MCF 10A (cell line): ENCODE results near the gene WDR83. TPM values are rescaled to one million over a fixed set of nuclear protein-coding genes. Genes with fewer than 3 reads are reported as not detected.

Experiments
- BruUV-seq: library from RNA; stranded (reverse); fragments of 400-500 nt; replicated peaks from 2 replicates; lab custom pipeline; 2021; lab: Mats Ljungman, UMichigan
- CTCF ChIA-PET: fragments of 300-600 bp; sonication (Branson Sonifier 250); formaldehyde crosslinking; extraction: SDS; loops from one replicate; lab custom pipeline; 2021; ENCODE audit warnings: antibody characterized with exemption, inconsistent platforms; lab: Yijun Ruan, JAX
- POLR2A ChIA-PET: fragments of 300-600, 350-650 bp; sonication (Branson Sonifier 250); formaldehyde crosslinking; extraction: SDS; loops from one replicate; lab custom pipeline; 2020; ENCODE audit warnings: antibody characterized with exemption, inconsistent platforms; lab: Yijun Ruan, JAX
- DNase-seq: peaks from one replicate; pipeline ENCODE4 v3.0.0-alpha.2; 2018; ENCODE audit not compliant: unreplicated experiment
- H3K27ac Mint-ChIP-seq: one replicate; pipeline ENCODE4 v1.8.0; 2022; ENCODE audit warnings: mild to moderate bottlenecking, low read depth, mixed read lengths; ENCODE audit not compliant: unreplicated experiment
- H3K27me3 Mint-ChIP-seq: one replicate; pipeline ENCODE4 v1.8.0; 2022; ENCODE audit warnings: mixed read lengths; ENCODE audit not compliant: insufficient read depth, unreplicated experiment
- H3K36me3 Mint-ChIP-seq: one replicate; pipeline ENCODE4 v1.8.0; 2022; ENCODE audit warnings: mild to moderate bottlenecking, moderate library complexity, mixed read lengths; ENCODE audit not compliant: insufficient read depth, unreplicated experiment
- H3K4me1 Mint-ChIP-seq: one replicate; pipeline ENCODE4 v1.8.0; 2022; ENCODE audit warnings: mixed read lengths; ENCODE audit not compliant: insufficient read depth, unreplicated experiment
- H3K4me3 Mint-ChIP-seq: one replicate; pipeline ENCODE4 v1.8.0; 2022; ENCODE audit warnings: mild to moderate bottlenecking, moderate library complexity, mixed read lengths; ENCODE audit not compliant: unreplicated experiment
- H3K9me3 Mint-ChIP-seq: one replicate; pipeline ENCODE4 v1.8.0; 2022; ENCODE audit warnings: mixed read lengths; ENCODE audit not compliant: unreplicated experiment
- intact Hi-C: fragments of 100-400 bp; cut with micrococcal nuclease; formaldehyde crosslinking; loops from 2 replicates; pipeline ENCODE4 v1.14.1; 2022
- total RNA-seq: library from RNA; stranded (reverse); gene quantifications from 2 replicates; pipeline ENCODE4 v1.2.3, GENCODE V29; 2022
- TF ChIP-seq, protein P1 (sequence below): fragments of 200-600 bp; IDR thresholded peaks from one replicate; pipeline ENCODE4 v1.8.0; 2022; ENCODE audit warnings: antibody characterized with exemption, mild to moderate bottlenecking; ENCODE audit not compliant: unreplicated experiment

WDR83 gene
- total RNA-seq, 1 experiment from 2014 or later, result 11.7 TPM

DNA sequence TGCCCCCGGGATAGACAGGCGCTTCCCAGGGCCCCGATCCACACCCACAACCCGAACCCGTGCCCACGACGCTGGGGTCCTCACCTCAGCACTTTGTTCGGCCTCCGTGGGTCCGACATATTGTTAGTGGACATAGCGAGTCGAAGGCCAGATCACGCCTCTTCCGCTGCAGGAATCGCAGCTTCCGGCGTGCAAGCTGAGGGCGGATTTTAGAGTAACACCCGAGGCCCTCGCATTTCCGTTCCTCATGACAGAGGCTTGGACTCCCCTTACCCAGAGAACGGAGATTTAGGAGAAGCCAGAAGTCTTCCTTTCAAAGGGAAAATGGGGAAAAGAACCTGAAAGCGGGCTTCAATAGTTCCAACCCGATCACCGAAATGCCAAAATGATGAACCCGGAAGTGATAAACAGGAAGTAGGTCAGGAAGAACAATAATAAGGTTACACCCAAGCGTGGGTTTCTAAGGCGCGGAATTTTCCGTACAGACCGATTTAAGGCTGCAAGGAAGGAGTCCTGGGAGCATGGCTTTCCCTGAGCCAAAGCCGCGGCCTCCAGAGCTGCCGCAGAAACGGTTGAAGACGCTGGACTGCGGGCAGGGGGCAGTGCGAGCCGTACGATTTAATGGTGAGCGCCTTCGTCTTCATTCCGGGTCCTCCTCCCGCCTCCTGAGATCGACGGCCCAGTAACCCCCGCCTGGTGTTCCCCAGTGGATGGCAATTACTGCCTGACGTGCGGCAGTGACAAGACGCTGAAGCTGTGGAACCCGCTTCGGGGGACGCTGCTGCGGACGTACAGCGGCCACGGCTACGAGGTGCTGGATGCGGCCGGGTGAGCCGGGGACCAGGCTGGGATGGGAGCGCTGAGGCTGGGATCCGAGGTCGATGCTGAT is 2.9 kb downstream of the WDR83 start:
- intact Hi-C loops, result loop anchor here (2.0 to 10.0 kb wide), 2 partner anchors 59 to 505 kb away; partner anchors contain the start of genes ZNF136, ZNF490 and ZNF791
- Mint-ChIP-seq H3K27ac (peak overlapping the region; percentile 100), H3K4me1 (peaks cover 7% of the 10 kb centered on the region), H3K9me3 (no peaks in the 10 kb centered on the region), H3K27me3 (no peaks in the 10 kb centered on the region), H3K4me3 (peak overlapping the region; percentile 92), H3K36me3 (peaks cover 52% of the 10 kb centered on the region)
- peak; percentile 83 for DNase-seq
- ChIA-PET POLR2A (interaction anchor here (0.7 to 3.2 kb wide), 22 partner anchors 9 to 1583 kb away, joined by 3 to 40 read pairs (median 4); partner anchors contain the start of genes DHPS, FBXW9, JUNB and TNPO2), CTCF (interaction anchor here (0.6 to 0.8 kb wide), 2 partner anchors 28 to 1784 kb away, joined by 3 read pairs; no protein-coding TSS in a partner anchor)
- TF ChIP-seq, protein P1, sequence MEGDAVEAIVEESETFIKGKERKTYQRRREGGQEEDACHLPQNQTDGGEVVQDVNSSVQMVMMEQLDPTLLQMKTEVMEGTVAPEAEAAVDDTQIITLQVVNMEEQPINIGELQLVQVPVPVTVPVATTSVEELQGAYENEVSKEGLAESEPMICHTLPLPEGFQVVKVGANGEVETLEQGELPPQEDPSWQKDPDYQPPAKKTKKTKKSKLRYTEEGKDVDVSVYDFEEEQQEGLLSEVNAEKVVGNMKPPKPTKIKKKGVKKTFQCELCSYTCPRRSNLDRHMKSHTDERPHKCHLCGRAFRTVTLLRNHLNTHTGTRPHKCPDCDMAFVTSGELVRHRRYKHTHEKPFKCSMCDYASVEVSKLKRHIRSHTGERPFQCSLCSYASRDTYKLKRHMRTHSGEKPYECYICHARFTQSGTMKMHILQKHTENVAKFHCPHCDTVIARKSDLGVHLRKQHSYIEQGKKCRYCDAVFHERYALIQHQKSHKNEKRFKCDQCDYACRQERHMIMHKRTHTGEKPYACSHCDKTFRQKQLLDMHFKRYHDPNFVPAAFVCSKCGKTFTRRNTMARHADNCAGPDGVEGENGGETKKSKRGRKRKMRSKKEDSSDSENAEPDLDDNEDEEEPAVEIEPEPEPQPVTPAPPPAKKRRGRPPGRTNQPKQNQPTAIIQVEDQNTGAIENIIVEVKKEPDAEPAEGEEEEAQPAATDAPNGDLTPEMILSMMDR, result no peak
- TSS peak; percentile 65 for BruUV-seq

DNA sequence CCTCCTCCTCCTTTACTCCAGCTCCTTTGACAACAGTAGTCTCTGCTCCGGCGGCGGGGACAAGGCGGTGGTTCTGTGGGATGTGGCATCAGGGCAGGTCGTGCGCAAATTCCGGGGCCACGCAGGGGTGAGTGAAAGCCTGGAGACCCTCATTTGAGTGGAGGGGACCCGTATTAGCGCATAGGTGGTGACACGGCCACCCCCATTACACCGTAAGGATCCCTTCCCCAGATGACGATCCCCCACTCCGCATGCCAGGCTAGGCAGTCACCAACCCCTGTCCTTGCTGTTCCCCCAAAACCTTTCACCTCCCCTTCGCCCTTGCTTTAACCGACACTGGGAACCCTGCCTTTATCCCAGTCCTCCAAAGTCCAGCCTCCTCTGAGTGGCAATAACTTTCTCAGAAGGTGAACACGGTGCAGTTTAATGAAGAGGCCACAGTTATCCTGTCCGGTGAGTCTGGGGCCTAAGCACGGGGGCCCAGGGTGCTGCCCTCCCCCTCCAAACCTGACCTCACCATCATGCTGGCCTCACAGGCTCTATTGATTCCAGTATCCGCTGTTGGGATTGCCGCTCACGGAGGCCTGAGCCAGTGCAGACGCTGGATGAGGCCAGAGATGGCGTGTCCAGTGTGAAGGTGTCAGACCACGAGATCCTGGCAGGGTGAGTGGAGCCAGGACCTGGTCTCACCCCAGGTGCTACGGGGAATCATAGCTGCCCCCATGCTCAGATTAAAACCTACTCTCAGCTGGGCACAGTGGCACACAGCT is 3.7 kb downstream of the WDR83 start:
- intact Hi-C loops, result no loop called here
- Mint-ChIP-seq H3K9me3 (no peaks in the 10 kb centered on the region), H3K4me3 (peak overlapping the region; percentile 92), H3K27me3 (no peaks in the 10 kb centered on the region), H3K36me3 (peaks cover 60% of the 10 kb centered on the region), H3K4me1 (peaks cover 7% of the 10 kb centered on the region), H3K27ac (peak overlapping the region; percentile 100)
- POLR2A ChIA-PET, result interaction anchor here (0.6 to 3.2 kb wide), 14 partner anchors 10 to 1031 kb away, joined by 3 to 40 read pairs (median 3); partner anchors contain the start of genes DHPS, FBXW9, TNPO2 and ZNF490
- TF ChIP-seq, protein P1, result no peak
- BruUV-seq, result no TSS peak
- no peak for DNase-seq
- CTCF ChIA-PET, result interaction anchor here (0.6 to 2.8 kb wide), 4 partner anchors 10 to 1785 kb away, joined by 3 to 20 read pairs (median 8); partner anchors contain the start of gene DHPS

DNA sequence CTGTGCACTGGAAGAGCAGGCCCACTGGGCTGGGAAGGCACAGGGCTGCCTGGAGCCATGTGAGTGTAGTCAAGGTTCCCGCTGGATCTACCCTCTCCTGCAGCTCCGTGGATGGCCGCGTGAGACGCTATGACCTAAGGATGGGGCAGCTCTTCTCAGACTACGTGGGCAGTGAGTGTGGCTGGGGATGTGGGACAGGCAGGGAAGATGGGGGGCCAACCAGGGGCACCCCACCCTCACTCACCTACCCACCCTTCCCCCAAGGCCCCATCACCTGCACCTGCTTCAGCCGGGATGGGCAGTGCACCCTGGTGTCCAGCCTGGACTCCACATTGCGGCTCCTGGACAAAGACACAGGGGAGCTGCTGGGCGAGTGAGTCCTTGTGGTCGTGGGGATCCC is 6.1 kb downstream of the WDR83 start:
- no peaks in the 10 kb centered on the region for H3K4me1 Mint-ChIP-seq
- no peak overlapping the region for H3K27ac Mint-ChIP-seq
- no peaks in the 10 kb centered on the region for H3K9me3 Mint-ChIP-seq
- ChIA-PET POLR2A (interaction anchor here (1.2 to 1.6 kb wide), 3 partner anchors 9 to 859 kb away, joined by 3 to 5 read pairs (median 4); partner anchors contain the start of genes DHPS and FBXW9), CTCF (interaction anchor here (0.7 to 2.8 kb wide), 11 partner anchors 8 to 108 kb away, joined by 3 to 20 read pairs (median 3); partner anchors contain the start of genes DHPS and TNPO2)
- no TSS peak for BruUV-seq
- DNase-seq, result no peak
- intact Hi-C loops, result loop anchor here (1.0 kb wide), 1 partner anchor 108 kb away; no protein-coding TSS in a partner anchor
- H3K4me3 Mint-ChIP-seq, result no peak overlapping the region
- H3K27me3 Mint-ChIP-seq, result no peaks in the 10 kb centered on the region
- peaks cover 78% of the 10 kb centered on the region for H3K36me3 Mint-ChIP-seq
- TF ChIP-seq, protein P1, result no peak
